Measurements from ENCODE around the gene GSX1. TPM values are rescaled to one million over a fixed set of nuclear protein-coding genes. Genes with fewer than 3 reads are reported as not detected.

The GSX1 gene
- total RNA-seq, 1 donor from 2014 or later = not detected

DNA sequence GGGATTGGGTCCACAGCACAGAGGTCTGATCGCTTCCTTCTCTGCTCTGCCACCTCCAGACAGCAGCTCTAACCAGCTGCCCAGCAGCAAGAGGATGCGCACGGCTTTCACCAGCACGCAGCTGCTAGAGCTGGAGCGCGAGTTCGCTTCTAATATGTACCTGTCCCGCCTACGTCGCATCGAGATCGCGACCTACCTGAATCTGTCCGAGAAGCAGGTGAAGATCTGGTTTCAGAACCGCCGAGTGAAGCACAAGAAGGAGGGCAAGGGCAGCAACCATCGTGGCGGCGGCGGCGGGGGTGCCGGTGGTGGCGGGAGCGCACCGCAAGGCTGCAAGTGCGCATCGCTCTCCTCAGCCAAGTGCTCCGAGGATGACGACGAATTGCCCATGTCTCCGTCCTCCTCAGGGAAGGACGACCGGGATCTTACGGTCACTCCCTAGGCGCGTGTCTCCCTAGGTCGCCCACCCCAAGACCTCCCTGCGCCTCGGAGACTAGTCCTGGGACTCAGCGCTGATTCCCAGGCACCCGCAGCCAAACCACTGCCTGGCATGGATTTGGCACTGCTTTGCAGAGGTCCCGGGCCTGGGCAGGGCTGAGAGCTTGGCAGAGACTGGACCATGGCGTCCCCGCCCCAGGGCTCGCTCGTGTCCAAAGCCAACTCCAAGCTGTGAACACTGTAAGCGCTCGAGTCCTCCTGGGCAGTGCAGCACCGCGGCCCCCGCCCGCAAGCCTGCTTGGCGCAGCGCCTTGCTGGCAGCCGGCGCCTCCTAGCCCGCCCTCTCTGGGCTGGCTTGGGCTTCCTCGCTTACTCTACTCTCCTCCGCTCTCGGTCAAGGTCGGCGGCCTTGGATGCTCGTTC is 1.5 kb downstream of the GSX1 start:
- Histone ChIP-seq H3K27me3 (ENCODE audit: control insufficient read depth in 3 of 3, insufficient read depth in 3 of 3, low read length in 3 of 3) (peaks cover 90 to 95% (median 91%) of the 10 kb centered on the region in 3 donors), H3K36me3 (ENCODE audit: control insufficient read depth in 3 of 3, insufficient read depth in 3 of 3, low read length in 3 of 3) (no peaks in the 10 kb centered on the region), H3K4me1 (ENCODE audit: control insufficient read depth in 3 of 3, insufficient read depth in 3 of 3, low read length in 3 of 3) (peaks cover 12 to 25% (median 21%) of the 10 kb centered on the region in 3 donors)

GRCh38 chr13:27794368-27794691 is 2.0 kb downstream of the GSX1 start:
- H3K4me3 ChIP-seq (ENCODE audit: low read length in 3 of 3) = no peak overlapping the region
- H3K27me3 ChIP-seq (ENCODE audit: control insufficient read depth in 3 of 3, insufficient read depth in 3 of 3, low read length in 3 of 3) = peaks cover 85 to 95% (median 88%) of the 10 kb centered on the region in 3 donors
- H3K36me3 ChIP-seq (ENCODE audit: control insufficient read depth in 3 of 3, insufficient read depth in 3 of 3, low read length in 3 of 3) = no peaks in the 10 kb centered on the region
- no peak overlapping the region for H3K9ac ChIP-seq (ENCODE audit: low read depth in 1 of 3, low read length in 3 of 3)
- H3K27ac ChIP-seq (ENCODE audit: low read depth, low read length) = no peak overlapping the region
- no peaks in the 10 kb centered on the region for H3K9me3 ChIP-seq (ENCODE audit: control insufficient read depth in 3 of 3, low read length in 3 of 3)
- H3K4me1 ChIP-seq (ENCODE audit: control insufficient read depth in 3 of 3, insufficient read depth in 3 of 3, low read length in 3 of 3) = peaks cover 12 to 24% (median 21%) of the 10 kb centered on the region in 3 donors

More for the DNA sequence above, 1.5 kb downstream of the GSX1 start:
- Histone ChIP-seq H3K27ac (ENCODE audit: low read depth, low read length) (no peak overlapping the region), H3K4me3 (ENCODE audit: low read length in 3 of 3) (no peak overlapping the region), H3K9ac (ENCODE audit: low read depth in 1 of 3, low read length in 3 of 3) (no peak overlapping the region), H3K9me3 (ENCODE audit: control insufficient read depth in 3 of 3, low read length in 3 of 3) (no peaks in the 10 kb centered on the region)

DNA sequence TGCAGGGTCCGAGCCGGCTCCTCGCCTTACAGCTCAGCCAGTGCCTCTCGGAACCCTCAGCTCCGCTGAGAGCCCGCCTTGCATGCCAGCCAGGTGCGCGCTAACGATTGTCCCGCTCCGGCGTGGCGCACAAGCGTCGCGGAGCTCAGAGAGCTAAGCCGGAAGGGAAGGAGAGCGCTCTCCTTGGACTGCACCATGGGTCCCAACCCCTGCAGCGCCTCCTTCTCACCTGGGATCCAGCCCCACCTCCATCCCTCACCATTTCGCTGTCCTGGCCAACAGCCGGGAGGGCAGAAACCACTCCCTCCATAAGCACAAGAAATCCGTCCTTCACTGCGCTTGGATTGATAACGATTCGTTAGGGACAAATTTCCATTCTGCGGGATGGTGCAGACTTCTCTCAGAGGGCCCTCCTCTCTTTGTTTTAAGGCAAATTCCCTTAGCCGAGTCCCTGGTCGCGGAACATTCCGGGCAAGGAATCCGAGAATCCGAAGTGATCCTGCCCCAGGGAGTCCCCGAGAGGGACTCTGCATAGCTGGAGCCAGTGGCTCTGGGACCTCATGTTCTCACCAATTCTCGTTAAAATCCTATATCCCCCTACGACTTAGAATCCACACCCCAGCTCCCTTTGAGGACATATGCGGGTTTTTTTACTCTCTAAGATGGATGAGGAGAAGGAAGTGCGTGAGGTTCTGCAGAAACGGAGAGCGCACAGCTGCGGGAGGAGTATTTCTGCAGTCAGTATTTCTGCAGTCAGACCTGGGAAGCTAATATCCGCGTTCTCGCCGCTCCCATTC is 2.8 kb downstream of the GSX1 start:
- Histone ChIP-seq H3K4me3 (ENCODE audit: low read length in 3 of 3) (no peak overlapping the region), H3K4me1 (ENCODE audit: control insufficient read depth in 3 of 3, insufficient read depth in 3 of 3, low read length in 3 of 3) (peaks cover 12 to 21% (median 20%) of the 10 kb centered on the region in 3 donors), H3K27me3 (ENCODE audit: control insufficient read depth in 3 of 3, insufficient read depth in 3 of 3, low read length in 3 of 3) (peaks cover 89 to 93% (median 92%) of the 10 kb centered on the region in 3 donors), H3K9me3 (ENCODE audit: control insufficient read depth in 3 of 3, low read length in 3 of 3) (no peaks in the 10 kb centered on the region), H3K27ac (ENCODE audit: low read depth, low read length) (no peak overlapping the region), H3K9ac (ENCODE audit: low read depth in 1 of 3, low read length in 3 of 3) (no peak overlapping the region), H3K36me3 (ENCODE audit: control insufficient read depth in 3 of 3, insufficient read depth in 3 of 3, low read length in 3 of 3) (no peaks in the 10 kb centered on the region)

DNA sequence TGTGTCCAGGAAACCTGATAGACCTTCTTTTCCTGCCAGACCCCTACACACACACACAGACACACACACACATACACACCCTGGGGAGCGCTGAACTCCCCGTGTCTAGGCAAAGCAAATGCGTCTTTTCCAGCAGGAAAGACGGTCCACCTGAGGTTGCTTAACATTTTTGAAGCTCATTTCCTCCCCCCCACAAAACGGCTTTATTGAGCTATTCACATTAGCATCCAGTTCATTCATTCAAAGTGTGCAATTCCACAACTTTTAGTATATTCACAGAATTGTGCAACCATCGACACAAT is 3.4 kb downstream of the GSX1 start:
- Histone ChIP-seq H3K36me3 (ENCODE audit: control insufficient read depth in 3 of 3, insufficient read depth in 3 of 3, low read length in 3 of 3) (no peaks in the 10 kb centered on the region), H3K27me3 (ENCODE audit: control insufficient read depth in 3 of 3, insufficient read depth in 3 of 3, low read length in 3 of 3) (peaks cover 92 to 94% (median 94%) of the 10 kb centered on the region in 3 donors), H3K4me3 (ENCODE audit: low read length in 3 of 3) (no peak overlapping the region), H3K9ac (ENCODE audit: low read depth in 1 of 3, low read length in 3 of 3) (no peak overlapping the region), H3K27ac (ENCODE audit: low read depth, low read length) (no peak overlapping the region), H3K9me3 (ENCODE audit: control insufficient read depth in 3 of 3, low read length in 3 of 3) (no peaks in the 10 kb centered on the region), H3K4me1 (ENCODE audit: control insufficient read depth in 3 of 3, insufficient read depth in 3 of 3, low read length in 3 of 3) (peaks cover 10 to 19% (median 19%) of the 10 kb centered on the region in 3 donors)

- Histone ChIP-seq H3K27me3 (ENCODE audit: control insufficient read depth in 3 of 3, insufficient read depth in 3 of 3, low read length in 3 of 3) (peaks cover 86 to 90% (median 90%) of the 10 kb centered on the region in 3 donors), H3K27ac (ENCODE audit: low read depth, low read length) (no peak overlapping the region), H3K4me3 (ENCODE audit: low read length in 3 of 3) (no peak overlapping the region), H3K9ac (ENCODE audit: low read depth in 1 of 3, low read length in 3 of 3) (no peak overlapping the region), H3K4me1 (ENCODE audit: control insufficient read depth in 3 of 3, insufficient read depth in 3 of 3, low read length in 3 of 3) (peaks cover under 1 to 9% (median 9%) of the 10 kb centered on the region in 3 donors), H3K9me3 (ENCODE audit: control insufficient read depth in 3 of 3, low read length in 3 of 3) (no peaks in the 10 kb centered on the region), H3K36me3 (ENCODE audit: control insufficient read depth in 3 of 3, insufficient read depth in 3 of 3, low read length in 3 of 3) (no peaks in the 10 kb centered on the region)
Measured at GRCh38 chr13:27796544-27797227, 4.4 kb downstream of the GSX1 start.

- H3K4me3 ChIP-seq (ENCODE audit: low read length in 3 of 3) = no peak overlapping the region
Measured at GRCh38 chr13:27797228-27797624, 4.9 kb downstream of the GSX1 start.

GRCh38 chr13:27806744-27807387 is 14.6 kb downstream of the GSX1 start:
- Histone ChIP-seq H3K9me3 (ENCODE audit: control insufficient read depth in 3 of 3, low read length in 3 of 3) (no peaks in the 10 kb centered on the region), H3K4me3 (ENCODE audit: low read length in 3 of 3) (no peak overlapping the region), H3K27ac (ENCODE audit: low read depth, low read length) (no peak overlapping the region), H3K36me3 (ENCODE audit: control insufficient read depth in 3 of 3, insufficient read depth in 3 of 3, low read length in 3 of 3) (no peaks in the 10 kb centered on the region), H3K27me3 (ENCODE audit: control insufficient read depth in 3 of 3, insufficient read depth in 3 of 3, low read length in 3 of 3) (peaks cover 28 to 52% (median 30%) of the 10 kb centered on the region in 3 donors), H3K4me1 (ENCODE audit: control insufficient read depth in 3 of 3, insufficient read depth in 3 of 3, low read length in 3 of 3) (no peaks in the 10 kb centered on the region), H3K9ac (ENCODE audit: low read depth in 1 of 3, low read length in 3 of 3) (no peak overlapping the region)

More at GRCh38 chr13:27797228-27797624, 4.9 kb downstream of the GSX1 start:
- H3K27ac ChIP-seq (ENCODE audit: low read depth, low read length) = no peak overlapping the region
- peaks cover 0 to 6% (median 6%) of the 10 kb centered on the region in 3 donors for H3K4me1 ChIP-seq (ENCODE audit: control insufficient read depth in 3 of 3, insufficient read depth in 3 of 3, low read length in 3 of 3)
- H3K27me3 ChIP-seq (ENCODE audit: control insufficient read depth in 3 of 3, insufficient read depth in 3 of 3, low read length in 3 of 3) = peaks cover 80 to 85% (median 84%) of the 10 kb centered on the region in 3 donors
- H3K36me3 ChIP-seq (ENCODE audit: control insufficient read depth in 3 of 3, insufficient read depth in 3 of 3, low read length in 3 of 3) = no peaks in the 10 kb centered on the region
- no peak overlapping the region for H3K9ac ChIP-seq (ENCODE audit: low read depth in 1 of 3, low read length in 3 of 3)
- no peaks in the 10 kb centered on the region for H3K9me3 ChIP-seq (ENCODE audit: control insufficient read depth in 3 of 3, low read length in 3 of 3)

DNA sequence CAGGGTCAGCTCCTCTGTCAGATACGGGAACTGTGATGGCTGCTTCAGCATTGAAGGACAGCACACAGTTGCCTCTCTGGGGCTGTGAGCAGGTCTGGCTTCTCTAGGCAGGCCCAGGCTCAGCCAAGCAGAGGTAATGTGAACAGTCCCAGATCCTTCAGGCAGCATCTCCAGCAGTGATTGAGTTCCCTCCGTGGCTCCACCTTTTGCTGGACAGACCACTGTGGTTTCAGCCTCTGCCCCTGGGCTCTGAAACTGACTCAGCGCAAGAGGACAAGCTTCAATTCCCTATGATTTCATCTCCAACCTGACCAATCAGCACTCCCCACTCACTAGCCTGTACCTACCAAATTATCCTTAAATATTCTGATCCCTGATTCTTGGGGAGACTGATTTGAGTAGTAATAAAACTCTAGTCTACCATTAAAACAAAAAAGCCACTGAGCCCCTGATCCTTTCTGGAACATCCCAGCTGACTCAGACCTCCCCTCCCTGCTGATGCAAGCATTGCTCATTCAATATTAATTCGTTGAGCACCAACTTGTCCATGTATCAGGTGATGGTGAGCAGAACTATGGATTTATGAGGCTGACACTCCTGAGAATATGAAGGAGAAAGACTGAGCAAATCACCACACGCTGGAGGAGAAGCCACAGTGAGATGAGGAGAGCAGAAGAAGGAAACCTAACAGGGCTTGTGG is 16.7 kb downstream of the GSX1 start:
- Histone ChIP-seq H3K27ac (ENCODE audit: low read depth, low read length) (no peak overlapping the region), H3K9me3 (ENCODE audit: control insufficient read depth in 3 of 3, low read length in 3 of 3) (no peaks in the 10 kb centered on the region), H3K9ac (ENCODE audit: low read depth in 1 of 3, low read length in 3 of 3) (no peak overlapping the region), H3K4me1 (ENCODE audit: control insufficient read depth in 3 of 3, insufficient read depth in 3 of 3, low read length in 3 of 3) (no peaks in the 10 kb centered on the region), H3K27me3 (ENCODE audit: control insufficient read depth in 3 of 3, insufficient read depth in 3 of 3, low read length in 3 of 3) (peaks cover 30 to 54% (median 46%) of the 10 kb centered on the region in 3 donors), H3K4me3 (ENCODE audit: low read length in 3 of 3) (no peak overlapping the region), H3K36me3 (ENCODE audit: control insufficient read depth in 3 of 3, insufficient read depth in 3 of 3, low read length in 3 of 3) (no peaks in the 10 kb centered on the region)

GRCh38 chr13:27810009-27810408 is 17.7 kb downstream of the GSX1 start:
- Histone ChIP-seq H3K9me3 (ENCODE audit: control insufficient read depth in 3 of 3, low read length in 3 of 3) (no peaks in the 10 kb centered on the region), H3K4me3 (ENCODE audit: low read length in 3 of 3) (no peak overlapping the region), H3K27ac (ENCODE audit: low read depth, low read length) (no peak overlapping the region), H3K4me1 (ENCODE audit: control insufficient read depth in 3 of 3, insufficient read depth in 3 of 3, low read length in 3 of 3) (no peaks in the 10 kb centered on the region), H3K36me3 (ENCODE audit: control insufficient read depth in 3 of 3, insufficient read depth in 3 of 3, low read length in 3 of 3) (no peaks in the 10 kb centered on the region), H3K27me3 (ENCODE audit: control insufficient read depth in 3 of 3, insufficient read depth in 3 of 3, low read length in 3 of 3) (peaks cover 33 to 60% (median 49%) of the 10 kb centered on the region in 3 donors), H3K9ac (ENCODE audit: low read depth in 1 of 3, low read length in 3 of 3) (no peak overlapping the region)
